MM.1S (cell line): ENCODE data around the gene XRCC4.

Experiments
- EZH2phosphoT487 ChIP-seq: fragments of 300-600 bp; sonication (generic); IDR thresholded peaks from 2 replicates; pipeline ENCODE4 v1.6.1; 2018; ENCODE audit warnings: antibody characterized with exemption, low read length
- TF ChIP-seq, protein P1 (sequence below): fragments of 300-600 bp; sonication (generic); IDR thresholded peaks from 2 replicates; pipeline ENCODE4 v1.5.1; 2016; ENCODE audit warnings: antibody characterized with exemption, low read length, mixed read lengths

DNA sequence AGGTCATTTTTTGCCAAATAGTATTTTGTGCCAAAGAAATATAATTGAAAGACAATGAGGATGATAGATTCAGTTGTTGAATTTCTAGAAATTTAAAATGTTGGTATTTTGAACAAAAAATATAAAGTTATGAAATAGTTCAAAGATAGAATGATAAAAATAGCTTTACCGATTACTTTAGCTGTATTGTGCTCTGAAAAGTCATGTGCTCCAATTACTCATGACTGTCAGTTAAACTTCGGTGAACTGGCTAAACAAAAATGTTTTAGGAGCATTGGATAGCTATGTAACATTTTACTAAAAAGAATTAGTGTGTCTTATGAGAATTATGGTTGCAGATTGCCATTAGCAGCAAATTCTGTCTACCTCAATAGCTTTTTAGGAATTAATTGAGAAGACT is 216.9 kb downstream of the XRCC4 start:
- TF ChIP-seq EZH2phosphoT487, result no peak
- TF ChIP-seq, protein P1, sequence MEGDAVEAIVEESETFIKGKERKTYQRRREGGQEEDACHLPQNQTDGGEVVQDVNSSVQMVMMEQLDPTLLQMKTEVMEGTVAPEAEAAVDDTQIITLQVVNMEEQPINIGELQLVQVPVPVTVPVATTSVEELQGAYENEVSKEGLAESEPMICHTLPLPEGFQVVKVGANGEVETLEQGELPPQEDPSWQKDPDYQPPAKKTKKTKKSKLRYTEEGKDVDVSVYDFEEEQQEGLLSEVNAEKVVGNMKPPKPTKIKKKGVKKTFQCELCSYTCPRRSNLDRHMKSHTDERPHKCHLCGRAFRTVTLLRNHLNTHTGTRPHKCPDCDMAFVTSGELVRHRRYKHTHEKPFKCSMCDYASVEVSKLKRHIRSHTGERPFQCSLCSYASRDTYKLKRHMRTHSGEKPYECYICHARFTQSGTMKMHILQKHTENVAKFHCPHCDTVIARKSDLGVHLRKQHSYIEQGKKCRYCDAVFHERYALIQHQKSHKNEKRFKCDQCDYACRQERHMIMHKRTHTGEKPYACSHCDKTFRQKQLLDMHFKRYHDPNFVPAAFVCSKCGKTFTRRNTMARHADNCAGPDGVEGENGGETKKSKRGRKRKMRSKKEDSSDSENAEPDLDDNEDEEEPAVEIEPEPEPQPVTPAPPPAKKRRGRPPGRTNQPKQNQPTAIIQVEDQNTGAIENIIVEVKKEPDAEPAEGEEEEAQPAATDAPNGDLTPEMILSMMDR, result no peak
